SK-N-MC (cell line): ENCODE measurements around the gene AKR7A2.

Experiments
- EZH2 ChIP-seq: fragments of 200-600 bp; sonication (generic); IDR thresholded peaks from one replicate; pipeline ENCODE4 v1.6.1; 2017; ENCODE audit warnings: antibody characterized with exemption
- FOXP2 ChIP-seq: optimal IDR thresholded peaks from 2 replicates; pipeline ENCODE3; 2011; ENCODE audit warnings: mild to moderate bottlenecking, moderate library complexity; ENCODE audit not compliant: insufficient read depth; ENCODE audit errors: extremely low read length, control extremely low read depth

GRCh38 chr1:19340387-19340937 is 28.5 kb upstream of the AKR7A2 start:
- TF ChIP-seq EZH2 = no peak
- TF ChIP-seq FOXP2 = no peak
